Measurements from ENCODE around the gene NTM.
"Not testable (repeated sequence)": the region's sequence is repeated elsewhere in the genome, so short reads cannot be mapped to it uniquely, and the experiment has no call there.

Gene NTM

GRCh38 chr11:131902421-131902820 is 532.0 kb downstream of the NTM start:
- H2AFZ ChIP-seq (ENCODE audit: low read depth, low read length), result no peak overlapping the region
- no peak overlapping the region for H3K4me3 ChIP-seq (ENCODE audit: low read length)
- no peaks in the 10 kb centered on the region for H3K36me3 ChIP-seq (ENCODE audit: insufficient read depth, low read length)
- no peaks in the 10 kb centered on the region for H3K27me3 ChIP-seq (ENCODE audit: insufficient read depth, low read length)
- no peaks in the 10 kb centered on the region for H3K9me3 ChIP-seq (ENCODE audit: low read length)
- no peaks in the 10 kb centered on the region for H3K4me1 ChIP-seq (ENCODE audit: insufficient read depth, low read length)

GRCh38 chr11:131903074-131903473 is 532.7 kb downstream of the NTM start:
- Histone ChIP-seq H2AFZ (ENCODE audit: low read depth, low read length) (no peak overlapping the region), H3K36me3 (ENCODE audit: insufficient read depth, low read length) (no peaks in the 10 kb centered on the region), H3K27me3 (ENCODE audit: insufficient read depth, low read length) (no peaks in the 10 kb centered on the region), H3K9me3 (ENCODE audit: low read length) (no peaks in the 10 kb centered on the region), H3K4me3 (ENCODE audit: low read length) (no peak overlapping the region), H3K4me1 (ENCODE audit: insufficient read depth, low read length) (no peaks in the 10 kb centered on the region)

- peaks cover 10% of the 10 kb centered on the region for H3K27me3 ChIP-seq (ENCODE audit: insufficient read depth, low read length)
- H3K4me1 ChIP-seq (ENCODE audit: insufficient read depth, low read length), result no peaks in the 10 kb centered on the region
- H3K36me3 ChIP-seq (ENCODE audit: insufficient read depth, low read length), result no peaks in the 10 kb centered on the region
- H2AFZ ChIP-seq (ENCODE audit: low read depth, low read length), result no peak overlapping the region
- H3K9me3 ChIP-seq (ENCODE audit: low read length), result no peaks in the 10 kb centered on the region
- no peak overlapping the region for H3K4me3 ChIP-seq (ENCODE audit: low read length)
Observed at GRCh38 chr11:131904756-131905155, 534.3 kb downstream of the NTM start.

DNA sequence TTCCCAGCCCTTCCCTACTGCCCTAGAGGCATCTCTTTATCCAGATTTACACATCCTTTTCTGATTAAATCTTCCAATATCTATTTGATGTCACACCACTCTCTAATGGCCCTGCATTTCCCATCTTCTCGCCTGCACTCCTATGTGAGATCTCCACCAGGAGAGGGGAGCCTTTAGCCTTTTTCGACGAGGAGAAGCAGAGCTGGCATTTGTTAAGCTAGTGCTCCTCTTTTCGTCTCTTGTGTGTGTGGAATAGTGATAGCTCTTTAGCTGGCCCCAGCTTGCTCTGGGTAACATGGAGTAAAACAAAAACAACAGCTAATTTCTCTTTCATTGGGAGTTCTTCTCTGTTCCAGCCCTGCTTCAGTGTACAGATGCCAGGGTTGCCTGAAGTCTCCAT is 536.5 kb downstream of the NTM start:
- Histone ChIP-seq H3K27me3 (ENCODE audit: insufficient read depth, low read length) (peaks cover 28% of the 10 kb centered on the region), H3K36me3 (ENCODE audit: insufficient read depth, low read length) (no peaks in the 10 kb centered on the region), H2AFZ (ENCODE audit: low read depth, low read length) (no peak overlapping the region), H3K4me1 (ENCODE audit: insufficient read depth, low read length) (peaks cover 7% of the 10 kb centered on the region), H3K9me3 (ENCODE audit: low read length) (no peaks in the 10 kb centered on the region), H3K4me3 (ENCODE audit: low read length) (no peak overlapping the region)

GRCh38 chr11:131907371-131907770 is 537.0 kb downstream of the NTM start:
- Histone ChIP-seq H3K9me3 (ENCODE audit: low read length) (no peaks in the 10 kb centered on the region), H3K27me3 (ENCODE audit: insufficient read depth, low read length) (peaks cover 32% of the 10 kb centered on the region), H3K4me3 (ENCODE audit: low read length) (no peak overlapping the region), H3K4me1 (ENCODE audit: insufficient read depth, low read length) (peaks cover 7% of the 10 kb centered on the region), H2AFZ (ENCODE audit: low read depth, low read length) (no peak overlapping the region), H3K36me3 (ENCODE audit: insufficient read depth, low read length) (no peaks in the 10 kb centered on the region)

DNA sequence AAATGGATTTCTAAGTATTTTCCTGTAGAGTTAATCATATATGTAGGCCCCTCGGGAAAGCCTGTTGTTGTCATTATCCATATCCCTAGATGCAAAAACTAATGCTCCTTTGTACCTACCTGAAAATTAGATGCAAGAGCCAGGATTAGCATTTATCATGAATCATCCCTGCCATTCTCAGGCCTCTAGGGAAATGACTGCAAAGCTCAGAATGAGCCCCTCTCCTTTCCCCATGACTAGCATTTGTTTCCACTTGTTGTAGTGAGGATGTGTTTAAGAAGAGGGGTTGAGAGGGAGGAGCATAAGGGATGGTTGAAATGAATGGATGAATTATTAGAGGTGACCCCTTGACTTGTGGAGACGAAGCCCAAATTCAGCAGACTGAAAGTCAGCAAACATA is 537.9 kb downstream of the NTM start:
- H3K4me3 ChIP-seq (ENCODE audit: low read length), result no peak overlapping the region
- peaks cover 7% of the 10 kb centered on the region for H3K4me1 ChIP-seq (ENCODE audit: insufficient read depth, low read length)
- H2AFZ ChIP-seq (ENCODE audit: low read depth, low read length), result no peak overlapping the region
- H3K36me3 ChIP-seq (ENCODE audit: insufficient read depth, low read length), result no peaks in the 10 kb centered on the region
- peaks cover 38% of the 10 kb centered on the region for H3K27me3 ChIP-seq (ENCODE audit: insufficient read depth, low read length)
- no peaks in the 10 kb centered on the region for H3K9me3 ChIP-seq (ENCODE audit: low read length)

GRCh38 chr11:131909426-131910177 is 539.2 kb downstream of the NTM start:
- peaks cover 40% of the 10 kb centered on the region for H3K27me3 ChIP-seq (ENCODE audit: insufficient read depth, low read length)
- no peaks in the 10 kb centered on the region for H3K9me3 ChIP-seq (ENCODE audit: low read length)
- H3K4me1 ChIP-seq (ENCODE audit: insufficient read depth, low read length), result peaks cover 7% of the 10 kb centered on the region
- no peak overlapping the region for H2AFZ ChIP-seq (ENCODE audit: low read depth, low read length)
- H3K4me3 ChIP-seq (ENCODE audit: low read length), result peak overlapping the region; percentile 5
- H3K36me3 ChIP-seq (ENCODE audit: insufficient read depth, low read length), result no peaks in the 10 kb centered on the region

GRCh38 chr11:131910178-131910522 is 539.7 kb downstream of the NTM start:
- Histone ChIP-seq H3K4me3 (ENCODE audit: low read length) (peak overlapping the region; percentile 5), H3K27me3 (ENCODE audit: insufficient read depth, low read length) (peaks cover 40% of the 10 kb centered on the region), H3K36me3 (ENCODE audit: insufficient read depth, low read length) (no peaks in the 10 kb centered on the region), H3K9me3 (ENCODE audit: low read length) (no peaks in the 10 kb centered on the region), H3K4me1 (ENCODE audit: insufficient read depth, low read length) (peaks cover 7% of the 10 kb centered on the region), H2AFZ (ENCODE audit: low read depth, low read length) (peak overlapping the region; percentile 56)

- Histone ChIP-seq H3K4me3 (ENCODE audit: low read length) (peak overlapping the region; percentile 36), H2AFZ (ENCODE audit: low read depth, low read length) (peak overlapping the region; percentile 56), H3K27me3 (ENCODE audit: insufficient read depth, low read length) (peaks cover 40% of the 10 kb centered on the region), H3K4me1 (ENCODE audit: insufficient read depth, low read length) (peaks cover 7% of the 10 kb centered on the region), H3K36me3 (ENCODE audit: insufficient read depth, low read length) (no peaks in the 10 kb centered on the region), H3K9me3 (ENCODE audit: low read length) (no peaks in the 10 kb centered on the region)
Observed at GRCh38 chr11:131910523-131911387, 540.3 kb downstream of the NTM start.

DNA sequence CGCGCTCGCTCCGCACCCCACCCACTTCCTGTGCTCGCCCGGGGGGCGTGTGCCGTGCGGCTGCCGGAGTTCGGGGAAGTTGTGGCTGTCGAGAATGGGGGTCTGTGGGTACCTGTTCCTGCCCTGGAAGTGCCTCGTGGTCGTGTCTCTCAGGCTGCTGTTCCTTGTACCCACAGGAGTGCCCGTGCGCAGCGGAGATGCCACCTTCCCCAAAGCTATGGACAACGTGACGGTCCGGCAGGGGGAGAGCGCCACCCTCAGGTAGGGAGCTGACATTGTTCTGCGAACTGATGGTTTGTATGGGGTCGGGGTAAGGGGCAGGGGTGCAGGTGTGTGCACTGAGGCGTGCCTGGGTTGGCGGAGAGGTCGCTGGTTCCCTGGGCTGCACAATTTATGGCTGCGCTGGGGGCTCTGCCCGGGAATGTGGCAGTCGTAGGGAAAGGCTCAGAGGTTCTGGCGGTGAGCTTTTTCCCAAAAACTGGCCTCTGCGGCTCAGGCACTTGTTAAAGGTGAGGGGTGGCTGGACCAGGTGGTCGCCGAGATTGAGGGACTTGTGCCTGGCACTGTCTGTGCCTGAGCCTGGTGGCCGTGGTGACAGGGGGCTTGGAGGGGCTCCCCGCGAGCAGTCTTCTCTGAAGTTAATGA is 541.1 kb downstream of the NTM start:
- H3K4me1 ChIP-seq (ENCODE audit: insufficient read depth, low read length); H3K36me3 ChIP-seq (ENCODE audit: insufficient read depth, low read length); H3K9me3 ChIP-seq (ENCODE audit: low read length); H2AFZ ChIP-seq (ENCODE audit: low read depth, low read length): not testable (repeated sequence)
- Histone ChIP-seq H3K27me3 (ENCODE audit: insufficient read depth, low read length) (peaks cover 40% of the 10 kb centered on the region), H3K4me3 (ENCODE audit: low read length) (peak overlapping the region; percentile 36)

DNA sequence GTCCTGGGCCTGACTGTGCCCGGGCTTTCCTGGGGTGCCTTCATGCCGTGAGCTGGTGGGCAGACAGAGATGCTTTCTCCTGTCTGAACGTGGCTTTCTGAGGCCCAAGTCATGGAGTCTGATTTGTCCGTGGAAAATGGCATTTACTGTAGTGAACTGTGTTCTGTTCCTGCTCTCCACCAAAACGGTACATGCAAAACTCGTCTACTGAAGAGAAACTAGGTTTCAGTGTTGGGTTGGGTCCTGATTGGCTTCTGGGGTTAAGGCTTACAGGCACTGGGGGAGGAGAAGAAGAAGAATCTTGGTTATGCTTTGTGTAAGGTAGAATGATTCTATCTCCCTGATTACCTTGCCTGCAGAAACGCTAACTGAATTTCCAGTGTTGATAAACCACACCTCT is 541.7 kb downstream of the NTM start:
- Histone ChIP-seq H3K36me3 (ENCODE audit: insufficient read depth, low read length) (no peaks in the 10 kb centered on the region), H3K27me3 (ENCODE audit: insufficient read depth, low read length) (peaks cover 40% of the 10 kb centered on the region), H2AFZ (ENCODE audit: low read depth, low read length) (no peak overlapping the region), H3K4me1 (ENCODE audit: insufficient read depth, low read length) (peaks cover 7% of the 10 kb centered on the region), H3K9me3 (ENCODE audit: low read length) (no peaks in the 10 kb centered on the region), H3K4me3 (ENCODE audit: low read length) (no peak overlapping the region)

DNA sequence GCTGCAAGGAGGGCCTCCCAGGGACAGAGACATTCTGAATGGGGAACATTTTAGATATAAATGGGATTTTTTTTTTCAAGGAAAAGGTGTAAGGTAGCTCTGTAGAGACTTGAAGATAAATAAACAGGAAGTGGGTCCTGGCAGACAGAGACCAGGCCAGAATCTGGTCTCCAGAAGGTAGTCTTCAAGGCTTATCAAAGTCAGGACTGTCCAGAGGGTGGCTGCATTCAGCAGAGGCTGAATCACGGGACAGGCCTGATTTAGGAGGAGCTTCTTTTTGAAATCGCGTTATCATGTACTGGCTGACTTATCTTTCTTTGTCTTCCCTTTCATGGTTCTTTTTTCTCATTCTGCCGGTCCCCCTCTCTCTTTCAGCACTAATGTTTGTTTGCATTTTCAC is 542.9 kb downstream of the NTM start:
- Histone ChIP-seq H3K4me3 (ENCODE audit: low read length) (no peak overlapping the region), H3K4me1 (ENCODE audit: insufficient read depth, low read length) (peaks cover 7% of the 10 kb centered on the region), H2AFZ (ENCODE audit: low read depth, low read length) (no peak overlapping the region), H3K9me3 (ENCODE audit: low read length) (no peaks in the 10 kb centered on the region), H3K36me3 (ENCODE audit: insufficient read depth, low read length) (no peaks in the 10 kb centered on the region), H3K27me3 (ENCODE audit: insufficient read depth, low read length) (peaks cover 40% of the 10 kb centered on the region)

DNA sequence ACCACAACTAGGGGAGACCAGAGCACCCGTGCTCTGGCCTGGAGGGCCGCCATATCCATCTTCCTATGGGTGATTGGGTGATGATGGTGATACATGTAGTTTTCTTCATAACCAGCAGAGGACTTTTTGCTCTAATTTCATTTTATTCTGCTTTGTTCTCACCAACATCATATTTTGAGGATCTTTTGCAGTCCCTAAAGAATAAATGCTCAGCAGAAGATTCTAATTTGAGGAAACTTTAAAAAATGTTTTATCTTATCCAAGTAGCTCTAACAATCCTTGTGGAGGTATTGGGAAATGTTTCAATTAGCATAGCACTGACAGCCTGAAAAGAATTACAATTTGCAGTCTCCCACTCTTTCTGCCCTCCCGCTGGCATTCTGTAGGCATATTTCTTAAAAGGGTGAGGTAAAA is 544.0 kb downstream of the NTM start:
- Histone ChIP-seq H3K36me3 (ENCODE audit: insufficient read depth, low read length) (no peaks in the 10 kb centered on the region), H2AFZ (ENCODE audit: low read depth, low read length) (no peak overlapping the region), H3K9me3 (ENCODE audit: low read length) (no peaks in the 10 kb centered on the region), H3K4me1 (ENCODE audit: insufficient read depth, low read length) (peaks cover 7% of the 10 kb centered on the region), H3K27me3 (ENCODE audit: insufficient read depth, low read length) (peaks cover 34% of the 10 kb centered on the region), H3K4me3 (ENCODE audit: low read length) (no peak overlapping the region)

Measured in neuron (in vitro differentiated cells).